ENCODE data around the gene AHDC1.
"Not testable (repeated sequence)": the region's sequence is repeated elsewhere in the genome, so short reads cannot be mapped to it uniquely, and the experiment has no call there.

The AHDC1 gene, protein sequence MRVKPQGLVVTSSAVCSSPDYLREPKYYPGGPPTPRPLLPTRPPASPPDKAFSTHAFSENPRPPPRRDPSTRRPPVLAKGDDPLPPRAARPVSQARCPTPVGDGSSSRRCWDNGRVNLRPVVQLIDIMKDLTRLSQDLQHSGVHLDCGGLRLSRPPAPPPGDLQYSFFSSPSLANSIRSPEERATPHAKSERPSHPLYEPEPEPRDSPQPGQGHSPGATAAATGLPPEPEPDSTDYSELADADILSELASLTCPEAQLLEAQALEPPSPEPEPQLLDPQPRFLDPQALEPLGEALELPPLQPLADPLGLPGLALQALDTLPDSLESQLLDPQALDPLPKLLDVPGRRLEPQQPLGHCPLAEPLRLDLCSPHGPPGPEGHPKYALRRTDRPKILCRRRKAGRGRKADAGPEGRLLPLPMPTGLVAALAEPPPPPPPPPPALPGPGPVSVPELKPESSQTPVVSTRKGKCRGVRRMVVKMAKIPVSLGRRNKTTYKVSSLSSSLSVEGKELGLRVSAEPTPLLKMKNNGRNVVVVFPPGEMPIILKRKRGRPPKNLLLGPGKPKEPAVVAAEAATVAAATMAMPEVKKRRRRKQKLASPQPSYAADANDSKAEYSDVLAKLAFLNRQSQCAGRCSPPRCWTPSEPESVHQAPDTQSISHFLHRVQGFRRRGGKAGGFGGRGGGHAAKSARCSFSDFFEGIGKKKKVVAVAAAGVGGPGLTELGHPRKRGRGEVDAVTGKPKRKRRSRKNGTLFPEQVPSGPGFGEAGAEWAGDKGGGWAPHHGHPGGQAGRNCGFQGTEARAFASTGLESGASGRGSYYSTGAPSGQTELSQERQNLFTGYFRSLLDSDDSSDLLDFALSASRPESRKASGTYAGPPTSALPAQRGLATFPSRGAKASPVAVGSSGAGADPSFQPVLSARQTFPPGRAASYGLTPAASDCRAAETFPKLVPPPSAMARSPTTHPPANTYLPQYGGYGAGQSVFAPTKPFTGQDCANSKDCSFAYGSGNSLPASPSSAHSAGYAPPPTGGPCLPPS (N-terminal part only)

DNA sequence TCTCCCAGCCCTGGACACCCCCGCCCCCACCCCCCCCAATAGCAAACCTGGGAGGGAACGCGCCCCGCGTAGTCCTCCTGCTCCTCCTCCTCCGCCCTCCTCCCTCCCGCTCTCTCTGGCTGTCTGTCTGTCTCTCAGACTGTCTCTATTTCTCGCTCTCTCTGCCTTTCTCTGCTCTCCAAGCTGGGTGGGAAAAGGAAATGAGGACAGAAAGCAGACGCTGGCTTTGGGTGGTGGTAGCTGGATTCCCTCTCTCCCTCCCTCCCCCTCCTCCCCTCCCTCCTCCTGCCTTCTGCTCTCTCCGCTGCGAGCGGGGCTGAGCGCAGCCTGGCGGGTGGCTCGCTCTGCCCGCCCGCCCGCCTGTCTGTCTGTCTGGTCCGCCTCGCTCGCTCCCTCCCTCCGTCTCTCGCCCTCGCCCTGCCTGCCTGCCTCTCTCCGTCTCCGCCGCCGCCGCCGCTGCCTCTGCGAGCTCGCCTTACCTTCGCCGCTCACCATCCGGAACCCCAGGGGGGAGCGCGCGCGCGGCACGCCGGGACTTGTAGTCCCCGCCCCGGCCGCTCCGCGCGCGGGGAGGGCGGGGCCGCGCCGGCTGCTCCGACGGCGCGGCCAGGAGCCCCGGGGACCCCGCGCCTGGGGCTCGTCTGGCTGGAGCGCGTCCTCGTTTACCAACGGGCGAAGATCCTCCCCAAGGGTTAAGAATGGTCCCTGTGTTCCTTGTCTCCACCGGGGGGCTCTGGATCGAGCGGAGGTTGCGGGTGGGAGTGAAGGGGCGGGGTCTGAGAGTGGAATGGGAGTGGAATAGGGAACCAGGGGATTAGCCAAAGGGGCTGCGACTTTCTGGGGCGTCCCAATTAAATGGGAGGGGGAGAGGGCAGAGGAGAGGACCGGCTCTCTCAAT is at the start of gene AHDC1:
AHDC1 (minus strand) TSS at position 464 of the 898 bp plus-strand sequence. CDS start 52,029 bp downstream, outside the sequence.
- peak; percentile 87 for DNase-seq

DNA sequence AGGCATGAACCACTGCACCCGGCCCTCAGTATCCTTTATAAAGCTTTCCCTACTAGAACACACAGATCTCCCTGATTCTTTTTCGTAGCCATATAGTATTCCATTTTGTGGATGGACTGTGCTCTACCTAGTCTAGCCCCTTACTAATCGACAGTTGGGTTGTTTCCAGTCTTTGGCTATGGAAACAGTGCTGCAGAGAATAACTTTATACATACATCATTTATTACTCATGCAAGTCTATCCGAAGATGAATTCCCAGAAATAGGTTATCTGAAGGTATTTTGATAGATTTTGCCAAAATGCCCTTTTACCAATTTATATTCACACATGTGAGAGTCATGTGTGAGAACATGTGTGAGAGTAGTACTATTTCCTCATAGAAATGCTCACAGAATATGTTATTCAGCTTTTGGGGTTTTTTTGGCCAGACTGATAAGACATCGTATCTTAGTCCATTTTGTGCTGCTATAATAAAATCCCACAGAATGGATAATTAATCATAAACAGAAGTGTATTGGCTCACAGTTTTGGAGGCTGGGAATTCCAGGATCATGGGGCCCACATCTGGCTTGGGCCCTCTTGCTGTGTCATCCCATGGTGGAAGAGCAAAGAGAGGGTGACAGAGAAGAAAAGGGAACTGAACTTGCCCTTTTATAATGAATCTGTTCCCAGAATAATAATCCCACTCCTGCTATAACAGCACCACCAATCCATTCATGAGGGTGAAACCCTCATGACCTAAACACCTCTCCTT is 48.3 kb upstream of the AHDC1 start:
- DNase-seq: no peak

DNA sequence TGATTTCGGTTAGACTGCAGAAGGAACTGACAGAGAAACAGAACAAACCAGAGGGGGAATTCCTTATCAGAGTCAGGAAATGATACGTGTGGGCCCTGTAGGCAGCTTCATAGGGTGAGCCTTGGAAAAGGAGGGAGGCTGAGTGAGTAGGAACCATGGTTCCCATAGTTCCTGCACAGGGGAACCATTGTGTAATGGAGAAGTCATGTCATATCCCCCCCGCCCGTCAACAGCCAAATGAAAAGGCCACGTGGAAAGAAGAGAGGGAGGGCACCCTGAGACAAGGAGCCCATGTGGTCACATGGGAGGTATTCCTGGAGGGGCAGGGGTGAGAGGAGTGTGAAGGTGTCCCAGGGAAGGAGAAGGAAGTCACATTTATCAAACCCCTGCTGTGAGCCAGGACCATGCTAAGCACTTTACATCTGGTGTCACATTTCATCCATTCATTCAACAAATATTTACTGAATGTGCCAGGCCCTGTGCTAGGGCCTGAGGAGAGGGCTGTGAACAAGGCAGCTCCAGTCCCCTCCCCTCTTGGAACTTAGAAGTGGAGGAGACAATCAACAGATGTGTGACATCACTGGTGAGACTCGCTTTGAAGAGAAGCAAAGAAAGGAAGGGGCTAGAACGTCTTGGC is 46.7 kb upstream of the AHDC1 start:
- DNase-seq: peak; percentile 53

DNA sequence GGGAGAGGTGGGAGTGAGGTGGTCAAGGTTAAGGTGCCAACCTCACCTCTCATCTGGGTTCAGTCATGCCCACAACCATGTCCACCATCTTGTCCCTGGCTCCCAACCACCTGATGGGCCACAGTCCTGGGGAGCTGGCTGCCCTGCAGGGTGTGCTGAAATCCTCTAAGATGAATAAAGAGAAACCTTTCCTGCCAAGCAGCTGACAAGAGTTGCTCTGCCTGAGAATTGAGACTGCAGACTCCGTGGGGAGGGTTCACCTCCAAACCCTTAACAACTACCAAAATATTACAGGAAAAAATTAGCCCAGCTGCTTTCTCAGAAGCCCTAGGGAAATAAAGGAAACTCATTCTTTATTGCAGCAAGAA is 46.2 kb upstream of the AHDC1 start:
- no peak for DNase-seq

DNA sequence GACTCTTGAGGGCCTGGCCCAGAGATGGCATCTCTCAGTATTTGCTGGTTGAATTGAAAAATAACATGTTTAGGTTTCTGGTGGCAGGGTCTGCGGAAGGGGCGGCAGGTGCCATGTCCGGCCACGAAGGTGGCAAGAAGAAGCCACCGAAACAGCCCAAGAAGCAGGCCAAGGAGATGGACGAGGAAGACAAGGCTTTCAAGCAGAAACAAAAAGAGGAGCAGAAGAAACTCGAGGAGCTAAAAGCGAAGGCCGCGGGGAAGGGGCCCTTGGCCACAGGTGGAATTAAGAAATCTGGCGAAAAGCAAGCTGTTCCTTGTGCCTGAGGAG is 45.3 kb upstream of the AHDC1 start:
- DNase-seq: no peak

DNA sequence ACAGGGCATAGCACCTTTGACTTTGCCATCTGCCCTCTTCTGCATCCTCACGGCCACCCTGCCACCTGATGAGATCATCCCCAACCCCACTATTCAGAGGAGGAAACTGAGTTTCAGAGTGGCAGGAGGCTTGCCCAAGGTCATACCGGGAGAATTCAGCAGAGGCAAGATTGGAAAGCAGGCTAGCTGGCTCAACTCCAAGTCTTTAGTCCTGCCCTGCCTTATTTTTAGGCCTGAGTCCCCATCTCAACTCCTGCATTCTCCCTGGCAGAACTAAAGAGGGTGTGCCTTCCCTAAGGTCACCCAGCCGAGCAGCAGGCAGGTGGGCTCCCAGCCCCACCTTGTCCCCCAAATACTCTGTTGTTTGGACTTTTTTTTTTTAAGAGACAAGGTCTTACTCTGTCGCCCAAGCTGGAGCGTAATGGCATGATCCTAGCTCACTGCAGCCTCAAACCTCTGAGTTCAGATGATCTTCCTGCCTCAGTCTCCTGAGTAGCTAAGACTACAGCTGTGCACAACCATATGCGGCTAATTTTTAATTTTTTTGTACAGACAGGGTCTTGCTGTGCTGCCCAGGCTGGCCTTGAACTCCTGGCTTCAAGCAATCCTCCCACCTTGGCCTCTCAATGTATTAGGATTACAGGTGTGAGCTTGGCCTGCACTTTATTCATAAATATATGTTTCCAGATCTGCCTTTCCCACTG is 44.8 kb upstream of the AHDC1 start:
- DNase-seq: no peak

DNA sequence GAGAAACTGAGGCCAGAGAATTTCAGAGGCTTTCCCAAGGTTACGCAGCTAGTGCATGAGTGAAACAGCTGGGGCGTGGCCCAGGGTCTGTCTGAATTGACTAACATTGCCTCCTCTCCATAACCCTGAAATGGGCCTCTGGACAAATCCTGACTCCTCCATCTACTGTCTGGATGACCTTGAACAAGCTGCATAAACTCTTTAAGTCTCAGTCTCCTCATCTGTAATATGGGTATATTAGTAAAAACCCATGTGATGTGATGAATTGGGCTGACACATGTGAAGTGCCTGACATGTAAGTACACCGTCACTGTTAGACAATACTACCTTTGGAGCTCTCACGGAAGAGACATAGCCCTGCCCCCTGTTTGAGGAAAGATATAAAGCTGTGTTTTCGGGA is 43.4 kb upstream of the AHDC1 start:
- no peak for DNase-seq

DNA sequence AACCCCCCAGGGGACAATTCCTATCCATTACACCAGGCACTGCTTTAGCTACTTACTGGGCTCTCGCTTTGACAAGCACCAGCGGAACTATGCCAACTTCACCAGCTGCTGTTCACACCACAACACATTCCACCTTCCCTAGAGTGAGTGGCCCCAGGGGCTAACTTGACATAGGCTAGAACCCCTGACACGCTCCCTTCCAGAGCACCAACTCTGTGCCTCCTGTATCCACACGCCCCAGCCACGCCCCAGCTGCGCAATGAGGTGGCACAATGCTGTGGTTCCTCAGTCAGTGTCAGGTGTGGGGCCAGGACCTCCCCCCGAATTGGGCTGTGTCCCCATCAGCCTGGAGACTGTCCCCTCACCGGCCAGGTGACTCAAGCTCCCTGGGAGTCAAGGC is 42.7 kb upstream of the AHDC1 start:
- no peak for DNase-seq

DNA sequence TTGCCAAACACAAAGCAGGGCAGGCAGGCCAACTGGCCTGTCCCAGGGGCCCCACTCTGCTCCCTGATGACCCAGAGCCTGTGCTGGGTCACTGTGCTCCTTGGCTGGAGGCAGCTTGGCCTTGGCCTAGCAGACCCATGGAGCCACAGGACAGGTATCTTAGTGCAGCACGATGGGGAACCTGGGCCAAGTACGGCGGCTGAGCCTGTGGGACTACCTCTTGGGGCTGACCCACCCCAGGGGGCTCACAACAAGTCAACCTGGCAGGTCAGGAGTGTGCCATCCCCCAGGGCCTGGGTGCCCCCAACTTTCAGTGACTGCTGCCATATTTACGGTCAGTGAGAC is 41.1 kb upstream of the AHDC1 start:
- DNase-seq: no peak

DNA sequence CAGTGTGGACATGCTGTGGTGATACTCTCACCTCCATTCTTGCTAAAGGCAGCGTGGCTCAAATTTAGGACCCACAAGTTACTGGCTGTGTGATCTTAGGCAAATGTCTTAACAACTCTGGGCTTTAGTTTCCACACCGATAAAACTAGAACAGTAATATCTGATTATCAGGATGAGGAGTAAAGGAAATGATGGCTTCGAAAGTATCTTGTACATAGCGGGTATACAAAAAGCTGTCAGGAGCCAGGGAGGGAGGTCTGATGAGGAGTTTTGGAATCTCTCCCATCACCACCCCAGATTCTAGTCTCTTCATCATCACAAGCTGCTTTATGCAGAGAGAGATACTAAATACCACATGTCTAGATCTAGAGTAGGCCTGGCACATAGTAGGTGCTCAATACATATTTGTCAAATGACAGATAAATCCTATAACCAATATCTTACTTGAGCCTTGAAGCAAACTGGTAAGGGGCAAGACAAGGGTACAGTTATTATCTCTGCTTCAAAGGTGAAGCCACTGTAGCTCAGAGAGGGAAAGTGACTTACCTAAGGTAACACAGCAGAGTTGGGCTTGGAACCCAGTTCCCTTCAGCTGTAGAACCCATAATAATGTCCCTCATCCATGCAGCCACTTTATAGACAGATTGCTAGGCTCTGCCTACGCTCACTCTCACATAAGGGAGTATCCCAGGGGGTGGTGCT is 40.6 kb upstream of the AHDC1 start:
- no peak for DNase-seq

DNA sequence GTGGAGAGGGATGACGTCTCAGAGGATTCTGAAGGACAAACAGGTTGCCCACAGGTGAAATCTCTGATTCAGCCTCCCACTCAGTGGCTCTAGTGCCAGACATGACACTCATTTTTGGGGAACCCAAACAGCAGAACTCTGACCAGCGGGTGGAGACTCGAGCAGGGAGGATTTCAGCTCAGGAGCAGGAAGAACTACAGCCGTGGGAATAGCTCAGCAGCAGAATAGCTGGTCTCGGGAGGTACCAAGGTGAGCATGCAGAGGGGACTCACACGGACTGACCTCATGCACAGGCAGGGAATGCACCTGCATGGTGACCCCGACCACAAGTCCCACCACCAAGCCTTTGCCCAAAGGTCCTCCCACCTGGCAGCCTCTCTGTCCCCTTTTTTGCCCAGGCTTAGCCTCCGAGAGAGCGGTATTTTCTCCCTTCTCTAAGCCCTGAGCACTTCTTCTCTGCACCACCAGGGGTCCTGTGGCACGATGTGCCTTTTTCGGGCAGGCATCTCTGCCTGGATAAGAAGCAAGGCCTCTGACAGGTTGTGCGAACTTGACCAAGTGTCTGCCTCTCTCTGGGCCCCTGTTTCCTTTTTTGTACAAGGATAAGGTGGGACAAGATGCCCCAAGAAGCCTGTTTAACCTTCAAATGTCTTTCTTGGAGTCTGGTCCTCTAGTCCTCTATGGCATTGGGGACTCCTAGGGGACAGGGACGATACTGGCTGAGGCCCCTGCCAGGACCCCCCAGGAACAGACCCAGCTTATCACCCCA is 39.8 kb upstream of the AHDC1 start:
- DNase-seq: peak; percentile 32

DNA sequence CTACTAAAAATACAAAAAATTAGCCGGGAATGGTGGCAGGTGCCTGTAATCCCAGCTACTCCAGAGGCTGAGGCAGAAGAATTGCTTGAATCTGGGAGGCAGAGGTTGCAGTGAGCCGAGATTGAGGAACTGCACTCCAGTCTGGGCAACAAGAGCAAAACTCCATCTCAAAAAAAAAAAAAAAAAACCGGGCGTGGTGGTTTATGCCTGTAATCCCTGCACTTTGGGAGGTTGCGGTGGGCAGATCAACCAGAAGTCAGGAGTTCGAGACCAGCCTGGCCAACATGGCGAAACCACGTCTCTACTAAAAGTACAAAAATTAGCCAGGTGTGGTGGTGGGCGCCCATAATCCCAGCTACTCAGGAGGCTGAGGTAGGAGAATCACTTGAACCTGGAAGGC is 36.6 kb upstream of the AHDC1 start:
- DNase-seq: not testable (repeated sequence)

DNA sequence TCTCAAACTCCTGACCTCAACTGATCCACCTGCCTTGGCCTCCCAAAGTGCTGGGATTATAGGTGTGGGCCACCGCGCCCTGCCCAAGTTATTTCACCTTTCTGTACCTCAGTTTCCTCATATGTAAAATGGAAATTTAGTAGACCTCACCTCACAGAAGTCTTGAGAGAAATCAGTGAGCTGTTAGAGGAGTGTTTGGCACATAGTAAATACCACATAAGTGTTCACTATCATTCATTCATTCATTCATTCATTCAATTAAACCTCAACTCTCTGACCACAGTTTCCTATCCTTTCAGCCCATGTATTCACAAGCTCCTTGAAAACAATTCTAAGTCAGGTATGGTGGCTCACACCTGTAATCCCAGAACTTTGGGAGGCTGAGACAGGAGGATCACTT is 34.9 kb upstream of the AHDC1 start:
- no peak for DNase-seq

DNA sequence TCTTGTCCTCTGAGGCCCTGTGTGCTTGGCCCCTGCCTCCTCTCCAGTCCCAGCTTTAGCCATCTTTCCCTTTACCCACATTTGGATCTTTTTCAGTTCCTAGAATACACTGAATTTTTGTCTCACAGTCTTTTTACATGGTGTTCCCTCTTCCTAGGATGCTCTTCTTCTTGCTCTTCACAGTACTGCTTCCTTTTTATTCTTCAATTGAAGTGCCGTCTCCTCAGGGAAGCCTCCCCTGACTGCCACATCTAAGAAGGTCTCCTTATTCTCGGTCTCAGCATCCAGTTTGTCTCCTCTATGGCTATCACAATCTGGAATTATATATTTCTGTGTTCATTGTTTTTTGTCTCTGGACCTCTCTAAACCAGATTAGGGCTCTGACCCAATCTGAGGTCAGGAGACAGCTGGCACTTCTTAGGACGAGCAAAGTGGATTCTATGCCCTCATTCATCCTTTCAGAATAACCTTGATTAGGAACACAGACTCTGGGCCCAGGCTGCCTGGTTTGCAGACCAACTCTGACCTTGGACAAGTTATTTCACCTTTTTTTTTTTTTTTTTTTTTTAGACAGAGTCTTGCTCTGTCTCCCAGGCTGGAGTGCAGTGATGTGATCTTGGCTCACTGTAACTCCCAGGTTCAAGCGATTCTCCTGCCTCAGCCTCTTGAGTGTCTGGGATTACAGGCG is 34.2 kb upstream of the AHDC1 start:
- DNase-seq: no peak

DNA sequence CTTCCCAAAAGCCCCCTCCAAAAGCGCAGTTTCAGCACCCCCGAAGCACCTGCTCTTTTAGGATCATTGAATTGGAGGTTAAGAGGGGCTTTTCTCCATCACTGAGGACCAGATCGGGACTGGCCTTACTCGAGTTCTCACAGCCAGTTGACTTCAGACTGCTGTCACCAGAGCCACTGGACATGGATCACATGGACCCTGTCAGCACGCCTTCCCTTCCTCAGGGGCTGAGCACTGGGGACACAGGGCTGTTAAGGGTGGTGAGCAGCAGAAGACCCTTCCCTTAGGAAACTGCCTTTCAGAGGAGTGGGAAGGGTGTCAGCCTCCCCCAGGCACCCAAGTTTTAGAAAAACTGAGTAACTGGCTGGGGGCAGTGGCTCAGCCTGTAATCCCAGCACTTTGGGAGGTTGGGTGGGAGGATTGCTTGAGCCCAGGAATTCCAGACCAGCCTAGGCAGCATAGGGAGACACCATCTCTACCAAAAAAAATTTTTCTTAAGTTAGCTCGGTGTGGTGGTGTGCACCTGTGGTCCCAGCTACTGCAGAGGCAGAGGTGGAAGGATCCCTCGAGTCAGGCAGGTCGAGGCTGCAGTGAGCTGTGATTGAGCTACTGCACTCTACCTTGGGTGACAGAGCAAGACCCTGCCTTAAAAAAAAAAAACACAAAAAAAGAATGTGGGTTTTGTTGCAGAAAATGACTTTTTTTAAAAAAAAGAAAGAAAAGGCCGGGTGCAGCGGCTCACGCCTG is 31.6 kb upstream of the AHDC1 start:
- no peak for DNase-seq

DNA sequence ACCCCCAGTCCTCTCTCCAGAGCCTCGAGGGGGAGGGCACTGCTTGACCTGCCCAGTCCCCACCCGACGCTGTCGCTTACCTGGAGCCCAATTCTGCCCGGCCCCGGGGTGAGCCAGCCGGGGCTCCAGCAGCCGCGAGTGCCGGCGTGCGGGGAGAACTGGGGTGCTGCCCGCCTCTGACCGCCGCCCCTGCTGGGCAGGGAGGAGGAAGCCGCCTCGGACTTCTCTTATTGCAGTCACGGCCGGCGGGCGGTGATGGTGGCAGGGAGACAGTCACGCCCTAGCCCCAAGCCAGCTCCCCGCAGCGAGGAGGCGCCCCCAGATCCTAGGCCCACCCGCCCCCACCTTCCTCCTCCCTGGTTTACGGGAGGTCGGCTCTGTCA is 31.0 kb upstream of the AHDC1 start, which contains the start of gene FGR:
FGR (minus strand) TSS at position 201 of the 383 bp plus-strand sequence. CDS start 11,269 bp downstream, outside the sequence.
- no peak for DNase-seq

DNA sequence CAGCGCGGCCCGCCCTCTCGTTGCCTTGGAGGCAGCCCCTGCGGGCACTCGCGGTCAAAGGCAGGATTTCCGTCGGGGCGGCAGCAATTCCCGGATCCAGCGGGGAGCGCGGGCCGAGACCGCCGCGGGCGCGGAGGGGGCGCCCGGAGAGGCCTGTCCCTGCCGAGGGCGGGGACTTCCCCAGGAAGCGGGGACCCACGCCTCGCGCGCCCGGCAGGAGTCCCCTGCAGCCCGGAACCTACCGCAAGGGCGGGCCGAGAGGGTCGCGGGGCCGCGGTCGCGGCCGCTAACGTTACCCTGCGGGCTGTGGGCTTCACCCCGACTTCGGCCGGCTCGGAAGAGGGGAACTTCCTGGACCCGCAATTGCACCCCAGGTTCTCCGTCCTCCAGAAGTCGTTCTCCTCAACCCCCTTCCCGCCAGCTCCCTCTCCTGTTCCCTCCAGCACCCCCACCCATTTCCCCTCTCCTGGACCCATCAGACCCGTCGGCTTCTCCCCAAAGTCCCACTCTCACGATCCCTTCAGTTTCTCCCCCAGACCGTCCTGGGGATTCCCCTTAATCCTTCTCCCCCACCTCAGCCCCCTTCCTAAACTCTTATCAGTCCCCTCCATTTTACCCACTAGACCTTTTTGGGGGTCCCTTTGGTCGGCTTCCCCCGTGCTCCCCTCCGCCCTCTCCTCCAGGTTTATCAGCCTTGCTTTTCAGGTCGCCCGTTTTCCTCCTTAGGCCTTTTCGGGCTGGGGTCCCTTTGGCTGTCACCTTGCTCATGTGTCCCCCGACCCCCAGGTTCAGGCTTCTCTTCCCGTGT is 30.4 kb upstream of the AHDC1 start:
- no peak for DNase-seq

Data from HCEC 1CT (cell line).